Tibial nerve (tissue), 4 donors: ENCODE measurements around the gene ZNF622.

Experiments used
- CTCF ChIP-seq, 5 experiments: fragments of 200-600 bp in 3 of 5; fragments of 450-650 bp in 2 of 5; sonication (generic) in 3 of 5; IDR thresholded peaks; one replicate each; pipeline ENCODE4 v1.5.1; 2016 to 2019; ENCODE audit warnings: antibody characterized with exemption in 5 of 5, mild to moderate bottlenecking in 3 of 5, moderate library complexity in 2 of 5
- EP300 ChIP-seq, 2 donors: sonication (generic); formaldehyde crosslinking; IDR thresholded peaks; one replicate each; pipeline ENCODE4 v1.6.1; 2017; ENCODE audit warnings: antibody characterized with exemption in 2 of 2, mild to moderate bottlenecking in 1 of 2
- POLR2A ChIP-seq, 2 donors: fragments of 450-650 bp; IDR thresholded peaks; one replicate each; pipeline ENCODE4 v1.6.1; 2017; ENCODE audit warnings: antibody characterized with exemption in 2 of 2, mild to moderate bottlenecking in 2 of 2, moderate library complexity in 2 of 2

- no peak for TF ChIP-seq POLR2A (IDR thresholded peaks at IDR 0.05)
- no peak for TF ChIP-seq CTCF (IDR thresholded peaks at IDR 0.05)
- TF ChIP-seq EP300 (IDR thresholded peaks at IDR 0.05) = no peak
Observed at GRCh38 chr5:16413166-16413860, 52.3 kb downstream of the ZNF622 start.
